Gastroesophageal sphincter (tissue), 3 donors: ENCODE measurements around the gene LY9.

ENCODE experiments used
- EP300 ChIP-seq: sonication (generic); formaldehyde crosslinking; IDR thresholded peaks from one replicate; pipeline ENCODE4 v1.6.1; 2017; ENCODE audit warnings: antibody characterized with exemption, mild to moderate bottlenecking
- POLR2A ChIP-seq, 2 donors: fragments of 450-650 bp; IDR thresholded peaks; one replicate each; pipeline ENCODE4 v1.6.1; 2017; ENCODE audit warnings: antibody characterized with exemption in 2 of 2, mild to moderate bottlenecking in 2 of 2, moderate library complexity in 1 of 2
- POLR2AphosphoS5 ChIP-seq: sonication (generic); formaldehyde crosslinking; IDR thresholded peaks from one replicate; pipeline ENCODE4 v1.6.1; 2017; ENCODE audit warnings: antibody characterized with exemption
- TF ChIP-seq, protein P1 (sequence below), 4 experiments: fragments of 200-600 bp in 2 of 4; fragments of 450-650 bp in 2 of 4; sonication (generic) in 1 of 4; IDR thresholded peaks; one replicate each; pipeline ENCODE4 v1.5.1; 2017 to 2019; ENCODE audit warnings: antibody characterized with exemption in 4 of 4, mild to moderate bottlenecking in 2 of 4, moderate library complexity in 2 of 4

GRCh38 chr1:160865337-160865736 lies 69.4 kb downstream of the LY9 start:
- TF ChIP-seq, protein P1, sequence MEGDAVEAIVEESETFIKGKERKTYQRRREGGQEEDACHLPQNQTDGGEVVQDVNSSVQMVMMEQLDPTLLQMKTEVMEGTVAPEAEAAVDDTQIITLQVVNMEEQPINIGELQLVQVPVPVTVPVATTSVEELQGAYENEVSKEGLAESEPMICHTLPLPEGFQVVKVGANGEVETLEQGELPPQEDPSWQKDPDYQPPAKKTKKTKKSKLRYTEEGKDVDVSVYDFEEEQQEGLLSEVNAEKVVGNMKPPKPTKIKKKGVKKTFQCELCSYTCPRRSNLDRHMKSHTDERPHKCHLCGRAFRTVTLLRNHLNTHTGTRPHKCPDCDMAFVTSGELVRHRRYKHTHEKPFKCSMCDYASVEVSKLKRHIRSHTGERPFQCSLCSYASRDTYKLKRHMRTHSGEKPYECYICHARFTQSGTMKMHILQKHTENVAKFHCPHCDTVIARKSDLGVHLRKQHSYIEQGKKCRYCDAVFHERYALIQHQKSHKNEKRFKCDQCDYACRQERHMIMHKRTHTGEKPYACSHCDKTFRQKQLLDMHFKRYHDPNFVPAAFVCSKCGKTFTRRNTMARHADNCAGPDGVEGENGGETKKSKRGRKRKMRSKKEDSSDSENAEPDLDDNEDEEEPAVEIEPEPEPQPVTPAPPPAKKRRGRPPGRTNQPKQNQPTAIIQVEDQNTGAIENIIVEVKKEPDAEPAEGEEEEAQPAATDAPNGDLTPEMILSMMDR (IDR thresholded peaks at IDR 0.05) = no peak
- TF ChIP-seq EP300 = no peak
- no peak for TF ChIP-seq POLR2AphosphoS5
- no peak for TF ChIP-seq POLR2A (IDR thresholded peaks at IDR 0.05)
